ENCODE results near the gene SYF2.
"Not testable (repeated sequence)": the region's sequence is repeated elsewhere in the genome, so short reads cannot be mapped to it uniquely, and the experiment has no call there.

The SYF2 gene

GRCh38 chr1:25245809-25246599 is 13.7 kb upstream of the SYF2 start:
- DNase-seq: no peak

GRCh38 chr1:25245393-25245792 is 13.1 kb upstream of the SYF2 start:
- no peak for DNase-seq

GRCh38 chr1:25243907-25244306 is 11.6 kb upstream of the SYF2 start:
- DNase-seq: no peak

GRCh38 chr1:25239681-25240541 is 7.6 kb upstream of the SYF2 start:
- DNase-seq: peak; percentile 92

- no peak for DNase-seq
These were observed 5.7 kb upstream of the SYF2 start for GRCh38 chr1:25238046-25238445.

GRCh38 chr1:25236261-25236660 is 4.0 kb upstream of the SYF2 start:
- not testable (repeated sequence) for DNase-seq

- not testable (repeated sequence) for DNase-seq
These were observed 3.1 kb upstream of the SYF2 start for GRCh38 chr1:25235411-25235810.

GRCh38 chr1:25232866-25233784 is 823 bp upstream of the SYF2 start:
- DNase-seq: peak; percentile 49

GRCh38 chr1:25223471-25223870 is 8.8 kb downstream of the SYF2 start:
- DNase-seq: no peak

GRCh38 chr1:25222606-25223005 is 9.7 kb downstream of the SYF2 start:
- DNase-seq: no peak

- no peak for DNase-seq
These were observed 11.6 kb downstream of the SYF2 start for GRCh38 chr1:25220666-25221065.

- DNase-seq: no peak
These were observed 12.5 kb downstream of the SYF2 start for GRCh38 chr1:25219661-25220251.

- DNase-seq: no peak
These were observed 14.6 kb downstream of the SYF2 start for GRCh38 chr1:25217598-25218232.

GRCh38 chr1:25217015-25217414 is 15.3 kb downstream of the SYF2 start:
- DNase-seq: no peak

- no peak for DNase-seq
These were observed 16.2 kb downstream of the SYF2 start for GRCh38 chr1:25216123-25216522.

GRCh38 chr1:25212725-25213124 is 19.6 kb downstream of the SYF2 start:
- no peak for DNase-seq

- no peak for DNase-seq
These were observed 21.6 kb downstream of the SYF2 start for GRCh38 chr1:25210728-25211127.

- no peak for DNase-seq
These were observed 22.8 kb downstream of the SYF2 start for GRCh38 chr1:25209516-25209915.

GRCh38 chr1:25208561-25209222 is 23.6 kb downstream of the SYF2 start:
- DNase-seq: no peak

GRCh38 chr1:25208092-25208491 is 24.2 kb downstream of the SYF2 start:
- DNase-seq: no peak

GRCh38 chr1:25206201-25206600 is 26.1 kb downstream of the SYF2 start:
- DNase-seq: no peak

- no peak for DNase-seq
These were observed 26.5 kb downstream of the SYF2 start for GRCh38 chr1:25205786-25206185.

Measured in stimulated activated naive CD4-positive, alpha-beta T cell treated with Interleukin-2 at 50 U/mL for 16 hours (primary cell).